CD14-positive monocyte (primary cell): ENCODE data around the gene CPT1A. TPM values are rescaled to one million over a fixed set of nuclear protein-coding genes. Genes with fewer than 3 reads are reported as not detected.
A peak's percentile ranks its signal among the peaks of the same experiment; 100 is the strongest.

Source experiments
- DNase-seq, 3 donors: peaks; one replicate each; pipeline ENCODE4 v3.0.0-alpha.2; 2011 to 2022
- H2AFZ ChIP-seq: 2 replicates; pipeline ENCODE4 v1.6.0; 2012; ENCODE audit warnings: mild to moderate bottlenecking, low read depth, low read length, inconsistent platforms; ENCODE audit not compliant: insufficient read depth, poor library complexity, severe bottlenecking
- H3K27ac ChIP-seq, 2 donors: 1 replicate in 1 of 2; 2 replicates in 1 of 2; pipeline ENCODE4 v1.5.1; 2012 to 2013; ENCODE audit warnings: low read length in 2 of 2, control low read depth in 1 of 2, inconsistent platforms in 1 of 2, low read depth in 1 of 2, mild to moderate bottlenecking in 1 of 2
- H3K27me3 ChIP-seq, 2 donors: one replicate each; pipeline versions ENCODE4 v1.6.0 to v1.6.1; 2011 to 2013; ENCODE audit warnings: low read length in 2 of 2; ENCODE audit not compliant: control insufficient read depth in 2 of 2, insufficient read depth in 2 of 2
- H3K36me3 ChIP-seq, 2 donors: replicated peaks in 1 of 2; 1 replicate in 1 of 2; 2 replicates in 1 of 2; pipeline versions ENCODE4 v1.5.1 to v1.6.1; 2012 to 2013; ENCODE audit warnings: low read length in 2 of 2, control low read depth in 1 of 2, inconsistent platforms in 1 of 2, mild to moderate bottlenecking in 1 of 2; ENCODE audit not compliant: insufficient read depth in 2 of 2, control insufficient read depth in 1 of 2
- H3K4me1 ChIP-seq, 2 donors: 1 replicate in 1 of 2; 2 replicates in 1 of 2; pipeline versions ENCODE4 v1.5.1 to v1.6.1; 2012 to 2013; ENCODE audit warnings: low read length in 2 of 2, control low read depth in 1 of 2, inconsistent platforms in 1 of 2, mild to moderate bottlenecking in 1 of 2, moderate library complexity in 1 of 2; ENCODE audit not compliant: insufficient read depth in 2 of 2, control insufficient read depth in 1 of 2
- H3K4me2 ChIP-seq: replicated peaks from 2 replicates; pipeline ENCODE3; 2012; ENCODE audit warnings: low read length, moderate library complexity, mild to moderate bottlenecking; ENCODE audit not compliant: poor library complexity, severe bottlenecking; ENCODE audit errors: extremely low read depth
- H3K4me3 ChIP-seq, 3 experiments: fragments of 200-600 bp in 1 of 3; sonication (generic) in 1 of 3; replicated peaks in 1 of 3; 1 replicate in 2 of 3; 2 replicates in 1 of 3; pipeline ENCODE4 v1.5.1; 2011 to 2013; ENCODE audit warnings: low read length in 3 of 3, mild to moderate bottlenecking in 3 of 3, control low read depth in 2 of 3, low read depth in 2 of 3, inconsistent platforms in 1 of 3, moderate library complexity in 1 of 3
- H3K79me2 ChIP-seq: 2 replicates; pipeline ENCODE4 v1.6.0; 2012; ENCODE audit warnings: mild to moderate bottlenecking, control low read depth, inconsistent platforms, low read length, moderate library complexity; ENCODE audit not compliant: insufficient read depth
- H3K9ac ChIP-seq: 2 replicates; pipeline ENCODE4 v1.6.0; 2017; ENCODE audit warnings: low read length, mild to moderate bottlenecking; ENCODE audit not compliant: insufficient read depth, poor library complexity, severe bottlenecking
- H3K9me3 ChIP-seq, 2 donors: replicated peaks in 1 of 2; 1 replicate in 1 of 2; 2 replicates in 1 of 2; pipeline versions ENCODE4 v1.5.1 to v1.6.1; 2012 to 2013; ENCODE audit warnings: low read length in 2 of 2, control low read depth in 1 of 2; ENCODE audit not compliant: control insufficient read depth in 1 of 2, insufficient read depth in 1 of 2
- H4K20me1 ChIP-seq: 2 replicates; pipeline ENCODE4 v1.6.0; 2012; ENCODE audit warnings: mild to moderate bottlenecking, low read length, control low read depth, moderate library complexity; ENCODE audit not compliant: insufficient read depth
- H3K27ac Mint-ChIP-seq, 7 donors: one replicate each; pipeline ENCODE4 v1.8.0; 2020; ENCODE audit warnings: mild to moderate bottlenecking in 7 of 7, mixed read lengths in 7 of 7, moderate library complexity in 6 of 7, inconsistent platforms in 2 of 7
- H3K27me3 Mint-ChIP-seq, 3 donors: one replicate each; pipeline ENCODE4 v1.8.0; 2021 to 2022; ENCODE audit warnings: low read depth in 3 of 3, mild to moderate bottlenecking in 3 of 3, mixed read lengths in 3 of 3, moderate library complexity in 3 of 3, inconsistent platforms in 1 of 3
- H3K36me3 Mint-ChIP-seq, 2 donors: one replicate each; pipeline ENCODE4 v1.8.0; 2020; ENCODE audit warnings: mixed read lengths in 2 of 2, inconsistent platforms in 1 of 2, mild to moderate bottlenecking in 1 of 2
- H3K4me1 Mint-ChIP-seq: one replicate; pipeline ENCODE4 v1.8.0; 2020; ENCODE audit warnings: mild to moderate bottlenecking, mixed read lengths
- H3K4me3 Mint-ChIP-seq, 2 donors: one replicate each; pipeline ENCODE4 v1.8.0; 2020; ENCODE audit warnings: mild to moderate bottlenecking in 2 of 2, mixed read lengths in 2 of 2, moderate library complexity in 1 of 2
- H3K9me3 Mint-ChIP-seq, 7 donors: one replicate each; pipeline ENCODE4 v1.8.0; 2020 to 2022; ENCODE audit warnings: mixed read lengths in 7 of 7, mild to moderate bottlenecking in 6 of 7, moderate library complexity in 6 of 7, inconsistent platforms in 2 of 7
- CTCF ChIP-seq: fragments of 200-600 bp; IDR thresholded peaks from one replicate; pipeline ENCODE4 v1.8.0; 2022; ENCODE audit warnings: antibody characterized with exemption, mild to moderate bottlenecking
- WGBS: methylation state at CpG from one replicate; pipeline ENCODE4 v1.1.5; 2013; ENCODE audit warnings: missing lambda C conversion rate; ENCODE audit not compliant: insufficient coverage; 5-methylcytosine and 5-hydroxymethylcytosine counted together
- intact Hi-C, 2 donors: fragments of 100-400 bp; cut with micrococcal nuclease; formaldehyde crosslinking; loops; one replicate each; pipeline versions ENCODE4 v1.15.0 to v1.15.1; 2023
- polyA plus RNA-seq, 3 donors: library from polyadenylated mRNA; depleted of rRNA in 1 of 3; unstranded in 2 of 3; stranded (reverse) in 1 of 3; fragments of 300-500 nt in 2 of 3; fragments of >200 nt in 1 of 3; fragmentation: Illumina TruSeq in 2 of 3; gene quantifications; 1 replicate in 2 of 3; 2 replicates in 1 of 3; pipeline ENCODE4 v1.2.3, GENCODE V29; 2012 to 2021

The CPT1A gene
- polyA plus RNA-seq, 3 donors = 5.6 to 42.5 (median 7.0) TPM

- Histone ChIP-seq H3K9ac (no peak overlapping the region), H3K4me3 (no peak overlapping the region), H3K27me3 (no peaks in the 10 kb centered on the region), H3K9me3 (no peaks in the 10 kb centered on the region), H3K4me2 (no peak overlapping the region), H3K27ac (peak overlapping the region in 1 of 2 donors; percentile 16), H3K36me3 (peaks cover 82 to 100% of the 10 kb centered on the region in 2 donors), H3K4me1 (no peaks in the 10 kb centered on the region), H3K79me2 (no peaks in the 10 kb centered on the region), H4K20me1 (no peaks in the 10 kb centered on the region), H2AFZ (no peak overlapping the region)
- no peak for TF ChIP-seq CTCF
- 93% methylated on average over 16 of the region's 16 CpGs for WGBS
- Mint-ChIP-seq H3K4me1 (no peaks in the 10 kb centered on the region), H3K27me3 (peaks cover 0 to 2% (median 0%) of the 10 kb centered on the region in 3 donors), H3K4me3 (no peak overlapping the region), H3K9me3 (no peaks in the 10 kb centered on the region), H3K36me3 (peaks cover 78 to 99% of the 10 kb centered on the region in 2 donors), H3K27ac (peak overlapping the region in 4 of 7 donors; percentile 42 to 81 (median 66))
- DNase-seq = no peak
- intact Hi-C loops = no loop called here
Observed at GRCh38 chr11:68783216-68783821, 58.4 kb downstream of the CPT1A start.

GRCh38 chr11:68782711-68783110 is 59.0 kb downstream of the CPT1A start:
- DNase-seq = no peak
- Histone ChIP-seq H2AFZ (no peak overlapping the region), H3K27ac (no peak overlapping the region), H3K9me3 (no peaks in the 10 kb centered on the region), H3K4me2 (no peak overlapping the region), H4K20me1 (no peaks in the 10 kb centered on the region), H3K36me3 (peaks cover 85 to 100% of the 10 kb centered on the region in 2 donors), H3K9ac (no peak overlapping the region), H3K27me3 (no peaks in the 10 kb centered on the region), H3K4me1 (no peaks in the 10 kb centered on the region), H3K79me2 (no peaks in the 10 kb centered on the region), H3K4me3 (no peak overlapping the region)
- peak overlapping the region in 3 of 7 donors; percentile 22 to 73 (median 37) for H3K27ac Mint-ChIP-seq
- WGBS = 95% methylated on average over 23 of the region's 26 CpGs
- peaks cover 79 to 99% of the 10 kb centered on the region in 2 donors for H3K36me3 Mint-ChIP-seq
- no peak overlapping the region for H3K4me3 Mint-ChIP-seq
- H3K27me3 Mint-ChIP-seq = peaks cover 0 to 2% (median 0%) of the 10 kb centered on the region in 3 donors
- H3K9me3 Mint-ChIP-seq = no peaks in the 10 kb centered on the region
- intact Hi-C loops = no loop called here
- TF ChIP-seq CTCF = no peak
- H3K4me1 Mint-ChIP-seq = no peaks in the 10 kb centered on the region
